Dermis blood vessel endothelial cell (primary cell): ENCODE data around the gene LYZL6. TPM values are rescaled to one million over a fixed set of nuclear protein-coding genes. Genes with fewer than 3 reads are reported as not detected.

Experiments
- DNase-seq: peaks from one replicate; pipeline ENCODE4 v3.0.0; 2010
- total RNA-seq: library from RNA; depleted of rRNA; stranded (reverse); fragments of >200 nt; gene quantifications from 2 replicates; pipeline ENCODE4 v1.2.3, GENCODE V29; 2014

LYZL6 gene
- not detected in 2 replicates for total RNA-seq

- DNase-seq: no peak
Measured at GRCh38 chr17:35943537-35943936, at the start of gene LYZL6. Gene LYZL6, minus strand, starts transcription at chr17:35943713. Its CDS starts 4,357 bp downstream, at chr17:35939356.

- no peak for DNase-seq
Measured at GRCh38 chr17:35991075-35991474, 47.6 kb upstream of the LYZL6 start.

GRCh38 chr17:35988164-35988563 is 44.7 kb upstream of the LYZL6 start:
- peak; percentile 83 for DNase-seq

- DNase-seq: peak; percentile 58
Measured at GRCh38 chr17:35986643-35987042, 43.1 kb upstream of the LYZL6 start, which contains the start of gene CCL14. Gene CCL14, minus strand, starts transcription at chr17:35986729. Its CDS starts 80 bp downstream, at chr17:35986649.

- no peak for DNase-seq
Measured at GRCh38 chr17:35984140-35984539, 40.6 kb upstream of the LYZL6 start.

GRCh38 chr17:35982409-35983191 is 39.1 kb upstream of the LYZL6 start:
- no peak for DNase-seq

GRCh38 chr17:35981908-35982330 is 38.4 kb upstream of the LYZL6 start:
- no peak for DNase-seq

- DNase-seq: no peak
Measured at GRCh38 chr17:35981246-35981645, 37.7 kb upstream of the LYZL6 start, which contains the start of gene CCL16. Gene CCL16, minus strand, starts transcription at chr17:35981497. Its CDS starts 77 bp downstream, at chr17:35981420.

GRCh38 chr17:35978346-35978745 is 34.8 kb upstream of the LYZL6 start:
- DNase-seq: peak; percentile 33

GRCh38 chr17:35977509-35977908 is 34.0 kb upstream of the LYZL6 start:
- no peak for DNase-seq

- DNase-seq: peak; percentile 50
Measured at GRCh38 chr17:35973333-35974260, 30.1 kb upstream of the LYZL6 start.

GRCh38 chr17:35972945-35973332 is 29.4 kb upstream of the LYZL6 start:
- DNase-seq: no peak

- DNase-seq: no peak
Measured at GRCh38 chr17:35972535-35972934, 29.0 kb upstream of the LYZL6 start.

GRCh38 chr17:35972066-35972465 is 28.6 kb upstream of the LYZL6 start:
- no peak for DNase-seq

- peak; percentile 92 for DNase-seq
Measured at GRCh38 chr17:35969558-35970380, 26.3 kb upstream of the LYZL6 start.

- no peak for DNase-seq
Measured at GRCh38 chr17:35968520-35969054, 25.1 kb upstream of the LYZL6 start.

GRCh38 chr17:35965272-35965671 is 21.8 kb upstream of the LYZL6 start:
- DNase-seq: no peak

GRCh38 chr17:35963663-35964062 is 20.1 kb upstream of the LYZL6 start:
- DNase-seq: no peak

GRCh38 chr17:35953720-35954119 is 10.2 kb upstream of the LYZL6 start:
- DNase-seq: no peak

- DNase-seq: no peak
Measured at GRCh38 chr17:35949401-35949800, 5.9 kb upstream of the LYZL6 start.

- no peak for DNase-seq
Measured at GRCh38 chr17:35948092-35948491, 4.6 kb upstream of the LYZL6 start.

- DNase-seq: peak; percentile 70
Measured at GRCh38 chr17:35947156-35947585, 3.7 kb upstream of the LYZL6 start.
